Thyroid gland (tissue), 4 donors: ENCODE results near the gene KCNIP3.

Source experiments
- CTCF ChIP-seq, 6 experiments: fragments of 200-600 bp in 3 of 6; fragments of 450-650 bp in 3 of 6; sonication (generic) in 3 of 6; IDR thresholded peaks; one replicate each; pipeline ENCODE4 v1.5.1; 2016 to 2019; ENCODE audit warnings: antibody characterized with exemption in 6 of 6, mild to moderate bottlenecking in 2 of 6, inconsistent platforms in 1 of 6, moderate library complexity in 1 of 6
- POLR2A ChIP-seq, 2 donors: fragments of 450-650 bp; IDR thresholded peaks; one replicate each; pipeline ENCODE4 v1.6.1; 2017; ENCODE audit warnings: antibody characterized with exemption in 2 of 2, mild to moderate bottlenecking in 2 of 2, moderate library complexity in 1 of 2

GRCh38 chr2:95325026-95325425 is 27.9 kb downstream of the KCNIP3 start:
- TF ChIP-seq POLR2A (IDR thresholded peaks at IDR 0.05) (no peak), CTCF (IDR thresholded peaks at IDR 0.05) (no peak)
